Activated CD4-positive, alpha-beta T cell treated with anti-CD3 and anti-CD28 coated beads, Interleukin-2, amount 50 U/mL, for 24 hours (primary cell): ENCODE measurements around the gene ARHGAP8.
"Not testable (repeated sequence)": the region's sequence is repeated elsewhere in the genome, so short reads cannot be mapped to it uniquely, and the experiment has no call there.

ENCODE experiments used
- DNase-seq, 2 donors: peaks; one replicate each; pipeline ENCODE4 v3.0.0-alpha.2; 2020; ENCODE audit warnings: low read depth in 1 of 2, low spot score in 1 of 2

Gene ARHGAP8

DNA sequence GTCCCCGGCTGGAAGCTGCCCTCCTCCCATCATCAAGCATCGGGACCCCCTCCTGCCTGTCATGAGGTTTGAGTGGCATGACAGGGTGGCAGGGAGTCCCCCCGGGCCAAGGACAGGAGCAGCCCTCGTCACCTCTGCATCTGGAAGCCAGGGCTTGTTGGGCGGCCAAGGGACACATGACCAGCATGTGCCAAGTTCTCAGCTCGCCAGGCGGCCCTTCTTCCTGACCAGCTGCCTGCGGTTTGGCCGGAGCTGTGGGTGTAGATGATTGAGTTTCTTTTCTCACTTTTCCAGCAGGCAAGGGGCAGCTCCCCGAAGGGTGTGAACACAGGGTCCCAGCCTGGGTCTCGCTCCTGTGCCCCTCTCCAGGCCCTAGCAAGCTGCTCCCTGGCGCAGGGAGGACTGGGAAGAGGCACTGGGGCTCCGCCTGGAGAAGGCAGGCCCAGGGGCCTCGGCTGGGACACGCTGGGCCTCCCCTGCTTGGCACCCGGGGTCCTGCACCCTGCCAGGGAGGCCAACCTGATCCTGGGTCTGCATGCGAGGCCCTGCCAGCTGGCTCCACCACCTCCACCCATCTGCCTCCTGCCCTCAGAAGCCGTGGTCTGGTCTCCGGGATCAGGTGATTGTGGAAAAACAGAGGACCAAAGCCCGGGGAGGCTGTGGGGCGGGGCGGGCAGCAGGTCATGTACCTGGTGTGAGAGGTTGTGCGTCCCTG is 13.4 kb downstream of the ARHGAP8 start:
- no peak for DNase-seq

DNA sequence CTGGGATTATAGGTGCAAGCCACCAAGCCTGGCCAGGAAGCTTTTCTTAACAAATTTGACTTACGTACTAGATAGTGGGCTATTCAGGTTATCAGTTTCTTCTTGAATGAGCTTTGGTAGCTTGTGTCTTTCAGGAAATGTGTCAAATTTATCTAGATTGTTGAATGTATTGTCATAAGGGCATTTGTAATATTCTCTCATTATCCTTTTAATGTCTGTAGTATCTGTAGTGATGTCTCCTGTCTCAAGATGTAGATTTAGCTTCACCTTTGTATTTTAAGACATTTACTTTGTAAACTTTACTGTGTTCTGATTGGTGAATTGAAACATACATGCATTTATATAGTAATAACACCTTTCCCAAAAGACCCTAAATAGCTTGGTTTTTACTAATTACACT is 20.7 kb downstream of the ARHGAP8 start:
- no peak for DNase-seq

DNA sequence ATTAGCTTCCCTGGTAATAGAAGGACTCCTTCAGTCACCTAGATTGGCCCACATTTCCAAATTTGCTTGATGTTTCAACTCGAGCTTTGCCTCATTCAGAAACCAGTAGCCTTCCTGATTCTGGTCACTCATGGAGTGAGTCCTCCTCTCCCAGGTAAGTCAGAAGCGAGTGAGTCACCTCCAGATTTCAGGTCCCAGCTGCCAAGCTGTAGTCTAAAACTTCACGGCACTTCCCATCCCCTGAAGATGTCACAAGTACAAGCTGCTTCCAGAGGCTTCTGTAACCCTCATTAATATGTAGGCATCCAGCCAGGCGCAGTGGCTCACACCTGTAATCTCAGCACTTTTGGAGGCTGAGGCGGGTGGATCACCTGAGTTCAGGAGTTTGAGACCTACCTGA is 23.5 kb downstream of the ARHGAP8 start:
- no peak for DNase-seq

DNA sequence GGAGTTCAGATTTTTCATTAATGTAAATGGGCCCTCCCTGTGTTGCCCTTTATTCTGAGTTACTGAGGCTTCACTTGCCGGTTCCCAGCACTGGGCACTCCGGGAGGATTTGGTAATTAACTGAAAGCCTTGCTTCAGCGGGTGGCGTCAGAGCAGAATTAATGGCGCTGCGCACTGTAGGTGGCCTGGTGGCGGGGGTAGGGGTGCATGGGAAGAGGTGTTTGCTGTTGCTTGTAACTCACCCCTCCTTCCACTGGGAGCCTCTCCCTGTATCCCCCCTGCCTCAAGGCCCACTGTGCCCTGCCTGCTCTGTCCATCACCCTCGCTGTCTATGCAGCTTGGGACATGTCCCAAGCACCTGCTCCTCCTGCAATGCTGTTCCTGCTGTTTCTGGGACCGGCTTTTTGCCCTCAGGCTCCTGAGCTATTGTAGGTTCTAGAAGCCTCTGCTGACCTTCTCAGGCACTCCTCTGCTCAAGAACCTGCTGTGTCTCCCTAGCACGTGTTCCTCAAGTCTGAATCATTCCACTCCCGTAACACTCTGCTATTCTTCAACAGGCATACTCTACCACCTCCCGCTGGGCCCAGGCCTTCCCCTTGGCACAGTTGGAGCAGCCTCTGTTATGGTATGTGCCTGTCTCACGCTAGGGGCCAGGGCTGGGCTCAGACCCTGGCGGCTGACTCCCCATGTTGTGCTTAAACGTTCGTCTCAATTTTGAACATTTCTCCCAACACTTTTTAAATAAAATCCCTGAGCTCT is 24.4 kb downstream of the ARHGAP8 start:
- DNase-seq: no peak

DNA sequence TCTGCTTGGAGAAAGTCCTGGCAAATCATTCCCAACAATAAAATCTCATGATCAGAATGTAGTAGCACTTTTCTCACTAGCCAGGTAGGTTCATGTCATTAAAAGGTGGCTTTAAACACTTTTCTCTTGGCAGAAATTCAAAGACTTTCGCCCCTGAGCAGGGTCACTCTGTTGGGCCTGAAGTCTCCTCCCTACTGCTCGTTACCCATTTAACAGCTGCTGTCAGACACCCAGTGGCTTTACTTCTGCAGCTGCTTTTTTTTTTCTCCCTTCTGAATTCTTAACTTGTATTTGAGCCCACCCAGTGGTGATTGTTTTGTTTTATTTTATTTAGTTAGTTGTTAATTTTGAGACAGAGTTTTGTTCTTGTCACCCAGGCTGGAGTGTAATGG is 25.0 kb downstream of the ARHGAP8 start:
- DNase-seq: no peak

DNA sequence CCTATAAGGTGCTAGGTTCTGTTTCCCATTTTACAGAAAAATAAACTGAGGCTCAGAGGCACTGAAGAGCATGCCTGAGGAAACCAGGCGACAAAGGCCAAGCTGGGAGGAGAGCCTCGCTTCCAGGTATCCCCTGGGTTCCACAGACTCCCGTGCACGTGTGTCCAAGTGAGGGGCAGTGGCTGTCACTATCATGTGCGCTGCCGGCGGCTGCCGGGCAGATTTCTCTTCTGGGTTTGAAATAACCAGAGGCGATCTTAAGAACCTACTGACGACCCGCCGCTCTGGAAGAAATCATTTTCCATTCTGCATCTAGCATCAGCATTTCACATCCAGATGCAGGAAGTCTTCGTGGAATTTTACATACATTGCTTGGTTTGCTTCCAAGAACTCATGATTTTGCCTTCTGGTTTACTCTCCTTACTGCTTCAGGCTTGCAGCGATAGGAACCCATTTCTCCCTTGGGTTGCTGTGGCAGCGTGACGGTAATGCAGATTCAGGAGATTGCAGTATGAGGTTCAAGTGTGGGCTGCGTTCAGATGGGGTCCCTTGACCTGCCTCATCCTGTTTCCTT is 28.6 kb downstream of the ARHGAP8 start:
- DNase-seq: no peak

DNA sequence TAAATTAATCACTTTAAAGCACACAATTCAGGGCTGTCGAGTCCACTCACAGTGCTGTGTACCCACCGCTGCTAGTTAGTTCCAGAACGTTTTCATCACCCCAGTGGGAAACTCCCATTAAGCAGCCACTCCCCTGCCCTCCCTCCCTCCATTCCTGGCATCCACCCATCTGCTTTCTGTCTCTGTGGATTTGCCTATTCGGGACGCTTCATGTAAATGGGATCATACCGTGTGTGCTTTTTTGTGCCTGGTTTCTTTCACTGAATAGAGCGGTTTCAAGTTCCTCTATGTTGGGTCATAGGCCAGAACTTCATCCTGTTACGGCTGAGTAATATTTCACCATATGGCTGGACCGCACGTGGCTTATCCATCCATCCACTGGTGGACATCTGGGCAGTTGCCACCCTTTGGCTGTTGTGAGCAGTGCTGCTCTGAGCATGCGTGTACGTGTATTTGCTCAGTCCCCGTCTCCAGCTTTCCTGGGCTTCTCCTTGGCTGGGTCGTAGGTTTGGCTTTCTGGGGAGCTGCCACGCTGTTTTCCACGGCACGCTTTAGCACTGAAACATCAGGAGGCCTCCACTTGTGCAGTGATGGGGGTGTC is 30.1 kb downstream of the ARHGAP8 start:
- DNase-seq: no peak

DNA sequence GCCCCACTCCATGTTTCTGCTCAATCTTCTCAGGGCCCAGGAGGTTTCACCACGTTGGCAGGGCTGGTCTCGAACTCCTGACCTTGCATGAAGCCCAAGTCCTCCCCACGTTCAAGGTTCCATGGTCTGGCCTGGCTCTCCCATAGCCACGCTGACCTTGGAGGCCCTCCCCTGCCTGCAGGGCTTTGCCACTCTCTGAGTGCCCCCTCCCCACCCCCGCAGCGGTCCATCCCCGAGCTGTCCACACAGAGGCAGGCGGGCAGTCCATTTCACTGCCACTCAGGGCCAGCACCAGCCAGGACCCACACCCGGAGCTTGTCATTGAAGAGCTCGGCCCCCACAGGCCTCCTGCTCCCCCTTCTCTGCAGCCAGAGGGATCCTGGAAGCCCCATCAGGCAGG is 30.7 kb downstream of the ARHGAP8 start:
- no peak for DNase-seq

DNA sequence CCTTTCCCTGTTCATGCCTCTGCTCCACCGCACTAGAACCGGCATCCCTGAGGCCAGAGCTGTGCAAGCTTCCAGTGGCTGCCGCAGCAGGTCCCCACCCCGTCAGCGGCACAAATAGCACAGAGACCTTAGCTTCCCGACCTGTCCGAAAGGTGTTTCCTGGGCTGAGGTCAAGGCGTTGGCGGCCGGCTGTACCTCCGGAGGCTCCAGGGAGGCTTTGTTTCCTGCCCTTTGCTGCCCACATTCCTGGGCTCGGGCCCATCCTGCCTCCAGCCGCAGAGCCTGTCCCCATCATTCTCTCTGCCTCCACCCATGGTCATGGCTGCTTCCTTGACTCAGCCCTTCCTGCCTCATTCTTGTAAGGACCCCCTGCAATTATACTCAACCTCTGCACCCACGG is 31.2 kb downstream of the ARHGAP8 start:
- DNase-seq: no peak

DNA sequence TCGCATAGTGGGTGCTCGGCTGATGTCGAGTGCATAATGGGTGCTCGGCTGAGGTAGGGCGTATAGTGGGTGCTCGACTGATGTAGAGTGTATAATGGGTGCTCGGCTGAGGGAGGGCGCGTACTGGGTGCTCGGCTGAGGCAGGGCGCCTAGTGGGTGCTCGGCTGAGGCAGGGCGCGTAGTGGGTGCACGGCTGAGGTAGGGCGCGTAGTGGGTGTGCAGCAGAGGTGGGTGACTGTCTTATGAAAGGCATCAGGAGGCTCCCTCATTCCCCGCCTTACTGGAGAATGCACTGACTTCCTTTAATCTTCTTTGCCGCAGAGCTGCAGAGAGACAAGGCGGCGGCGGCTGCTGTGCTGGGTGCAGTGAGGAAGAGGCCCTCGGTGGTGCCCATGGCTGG is 33.8 kb downstream of the ARHGAP8 start:
- DNase-seq: no peak

DNA sequence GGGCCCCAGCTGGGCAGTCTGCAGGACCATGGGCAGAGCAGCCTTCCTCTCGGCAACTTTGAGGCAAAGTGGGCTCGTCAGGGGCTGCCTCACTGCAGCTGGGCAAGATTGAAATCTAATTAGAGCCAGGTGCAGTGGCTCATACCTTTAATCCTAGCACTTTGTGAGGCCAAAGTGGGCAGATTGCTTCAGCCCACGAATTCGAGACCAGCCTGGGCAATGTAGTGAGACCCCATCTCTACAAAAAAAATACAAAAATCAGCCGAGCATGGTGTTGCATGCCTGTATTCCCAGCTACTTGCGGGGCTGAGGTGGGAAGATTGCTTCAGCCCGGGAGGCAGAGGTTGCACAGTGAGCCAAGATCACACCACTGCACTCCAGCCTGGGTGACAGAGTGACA is 34.2 kb downstream of the ARHGAP8 start:
- no peak for DNase-seq

DNA sequence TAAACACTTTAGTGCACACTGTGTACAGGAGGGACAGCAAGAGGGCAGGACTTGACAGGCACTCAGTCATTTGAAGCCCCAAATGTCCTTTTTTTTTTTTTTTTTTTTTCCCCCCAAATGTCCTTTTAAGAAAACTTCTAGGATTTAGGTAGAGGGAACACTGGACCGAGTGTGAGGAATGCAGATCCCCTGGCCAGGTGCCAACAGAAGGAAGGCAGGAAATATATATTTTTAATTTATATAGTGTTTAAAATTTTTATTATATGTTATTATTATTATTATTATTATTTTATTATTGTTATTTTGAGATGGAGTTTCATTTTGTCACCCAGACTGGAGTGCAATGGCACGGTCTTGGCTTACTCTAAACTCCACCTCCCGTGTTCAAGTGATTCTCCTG is 35.5 kb downstream of the ARHGAP8 start:
- no peak for DNase-seq

DNA sequence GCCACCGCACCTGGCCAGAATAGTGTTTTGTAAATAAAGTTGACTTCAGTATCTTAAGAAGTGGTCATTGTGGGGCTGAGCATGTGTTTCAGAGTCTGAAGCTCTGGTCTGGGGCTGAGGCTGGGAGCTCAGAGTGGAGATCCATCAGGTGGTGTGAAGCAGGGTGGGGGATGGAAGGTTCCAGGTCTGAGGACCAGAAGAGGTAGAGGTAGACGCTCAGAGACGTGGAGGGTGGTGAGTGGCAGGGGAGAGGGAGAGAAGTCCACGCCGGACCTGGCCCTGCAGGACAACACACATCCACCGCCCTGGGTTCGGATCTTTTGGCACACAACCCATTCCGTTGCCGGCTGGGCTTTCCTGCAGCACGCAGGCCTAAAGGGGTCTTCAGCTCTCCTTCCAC is 40.7 kb downstream of the ARHGAP8 start:
- DNase-seq: no peak

DNA sequence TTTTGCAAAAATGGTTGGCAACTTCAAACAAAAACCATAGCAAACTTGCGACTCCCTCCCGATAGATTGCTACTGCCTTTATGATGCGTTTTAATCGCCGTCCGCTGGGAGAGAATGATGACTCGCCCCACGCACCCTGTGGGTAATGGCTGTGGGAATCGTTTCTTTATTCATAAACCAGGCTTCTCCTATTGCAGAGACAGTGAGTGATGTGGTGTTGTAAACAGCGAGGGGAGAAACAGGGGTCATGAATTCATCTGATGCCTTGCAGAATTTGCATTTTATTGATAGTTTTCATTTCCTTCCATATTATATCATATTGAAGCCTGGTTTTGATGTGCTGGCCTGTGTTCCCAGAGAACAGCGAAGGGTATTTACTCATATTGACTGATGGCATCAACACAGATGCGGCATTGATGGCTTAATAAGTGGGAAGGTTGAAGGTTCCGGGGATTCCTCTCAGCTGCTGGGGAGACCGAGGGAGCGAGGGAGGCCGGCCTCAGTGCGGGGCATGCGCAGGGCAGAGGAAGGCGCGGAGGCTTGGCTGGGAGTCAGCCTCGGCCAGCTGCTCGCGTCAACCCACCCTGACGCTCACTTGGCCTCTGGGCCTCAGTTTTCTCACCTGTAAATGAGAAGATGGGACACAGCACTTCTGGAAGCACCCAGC is 41.3 kb downstream of the ARHGAP8 start:
- DNase-seq: no peak

DNA sequence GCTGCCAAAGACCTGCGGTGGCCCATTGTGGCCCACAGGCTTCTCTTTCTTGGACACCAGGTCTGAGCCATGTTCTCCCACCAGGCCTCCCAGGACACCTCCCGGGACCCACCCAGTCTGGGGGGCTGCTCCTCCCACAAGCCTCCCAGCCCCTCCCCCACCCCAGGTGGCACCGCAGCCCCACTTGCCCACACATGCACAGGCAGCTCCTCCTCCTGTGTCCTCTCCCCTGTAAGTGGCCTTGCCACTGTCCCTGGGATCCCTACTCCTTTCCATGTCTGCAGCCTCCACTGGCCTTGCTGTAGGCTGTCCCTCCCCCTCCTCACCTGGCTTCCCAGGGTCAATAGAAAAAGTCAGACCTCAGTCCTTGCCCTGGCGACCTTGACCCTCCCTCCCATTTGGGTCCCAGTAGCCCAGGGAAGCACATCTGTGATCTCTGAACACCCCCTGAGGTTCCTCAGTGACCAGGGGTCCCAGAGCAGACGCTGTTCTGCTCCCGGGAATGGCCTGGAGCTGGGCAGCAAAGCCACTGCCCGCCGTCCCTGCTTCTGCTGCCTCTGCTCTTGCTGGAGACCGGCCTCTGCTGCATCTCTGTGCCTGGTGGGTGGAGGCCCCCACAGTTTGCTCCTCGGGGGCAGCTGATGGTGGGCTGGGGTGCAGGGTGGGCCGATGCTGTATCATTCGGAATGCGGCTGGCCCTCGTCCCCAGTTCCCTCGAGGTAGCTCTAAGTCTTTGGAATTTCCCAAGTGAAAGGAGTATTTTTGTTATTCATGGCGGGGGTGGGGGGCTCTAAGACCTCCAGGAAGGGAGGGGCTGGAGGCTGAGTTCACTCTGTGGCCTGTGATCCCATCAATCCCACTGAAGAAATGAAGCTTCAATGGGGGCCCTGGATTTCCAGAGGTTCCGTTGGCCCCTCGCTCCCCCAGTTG is 43.6 kb downstream of the ARHGAP8 start:
- no peak for DNase-seq

DNA sequence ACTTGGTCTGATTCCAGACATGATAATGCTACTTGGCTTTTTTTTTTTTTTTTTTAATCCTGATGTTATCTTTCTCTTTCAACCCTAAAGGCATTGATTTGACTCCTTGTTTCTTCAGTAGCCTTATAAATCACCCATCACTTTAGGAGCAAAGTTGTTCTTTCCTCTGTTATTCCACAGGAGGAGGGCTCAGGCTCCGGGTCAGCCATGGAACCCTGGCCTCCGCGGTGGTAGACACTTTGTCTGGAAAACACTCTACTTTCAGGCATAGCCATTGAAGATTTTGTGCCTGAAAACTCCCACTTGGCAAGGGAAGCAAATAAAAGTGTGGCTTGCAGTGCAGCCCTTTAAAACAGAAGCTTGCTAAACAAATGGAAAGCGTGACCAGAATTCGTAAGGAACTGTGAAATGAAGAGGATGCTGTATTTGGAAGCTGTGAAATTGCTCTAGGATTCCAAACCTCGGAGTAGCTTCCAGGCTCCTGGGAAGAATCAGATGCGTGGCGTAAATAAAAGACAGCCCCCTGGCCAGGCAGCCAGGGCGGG is 44.9 kb downstream of the ARHGAP8 start:
- no peak for DNase-seq

DNA sequence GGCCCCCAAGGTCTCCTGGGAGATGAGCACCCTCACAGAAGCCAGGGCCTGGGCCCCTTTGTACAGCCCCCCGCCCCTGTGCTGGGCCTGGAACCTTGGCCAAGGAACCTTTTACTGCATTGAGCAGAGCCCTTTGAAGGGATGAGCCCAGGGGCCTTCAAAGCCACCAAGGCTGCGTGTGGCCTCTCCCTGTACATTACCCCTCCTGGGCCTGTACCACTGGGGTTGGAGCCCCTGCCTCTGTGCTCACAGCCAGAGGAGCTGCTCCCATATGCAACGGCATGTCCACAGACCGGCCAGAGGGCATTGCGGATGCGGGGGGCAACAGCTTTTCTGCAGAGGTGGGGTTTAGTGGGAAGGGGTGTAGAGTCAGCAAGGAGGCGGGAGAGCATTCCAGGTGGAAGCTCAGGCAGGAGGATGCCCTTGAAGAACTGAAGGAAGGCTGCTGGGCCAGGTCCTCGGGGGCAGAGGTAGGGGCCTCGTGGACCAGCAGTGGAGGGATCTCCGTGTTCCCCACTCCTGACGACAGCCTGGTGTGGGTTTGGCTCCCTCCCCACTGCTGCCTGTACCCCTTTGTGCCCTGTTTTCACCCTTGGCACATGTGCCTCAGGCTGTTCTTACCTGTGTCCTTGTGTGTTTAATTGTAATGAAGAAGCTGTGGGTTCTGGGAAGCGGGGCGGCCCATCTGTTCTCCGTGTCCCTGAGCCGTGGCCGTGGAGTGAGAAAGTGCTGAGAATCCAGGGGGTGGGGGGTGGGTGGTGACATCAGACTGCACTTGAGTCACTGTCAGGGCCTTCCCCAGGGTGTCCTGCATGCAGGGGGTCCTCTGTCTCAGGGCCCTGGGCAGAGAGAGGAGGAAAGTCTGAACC is 46.9 kb downstream of the ARHGAP8 start:
- no peak for DNase-seq

DNA sequence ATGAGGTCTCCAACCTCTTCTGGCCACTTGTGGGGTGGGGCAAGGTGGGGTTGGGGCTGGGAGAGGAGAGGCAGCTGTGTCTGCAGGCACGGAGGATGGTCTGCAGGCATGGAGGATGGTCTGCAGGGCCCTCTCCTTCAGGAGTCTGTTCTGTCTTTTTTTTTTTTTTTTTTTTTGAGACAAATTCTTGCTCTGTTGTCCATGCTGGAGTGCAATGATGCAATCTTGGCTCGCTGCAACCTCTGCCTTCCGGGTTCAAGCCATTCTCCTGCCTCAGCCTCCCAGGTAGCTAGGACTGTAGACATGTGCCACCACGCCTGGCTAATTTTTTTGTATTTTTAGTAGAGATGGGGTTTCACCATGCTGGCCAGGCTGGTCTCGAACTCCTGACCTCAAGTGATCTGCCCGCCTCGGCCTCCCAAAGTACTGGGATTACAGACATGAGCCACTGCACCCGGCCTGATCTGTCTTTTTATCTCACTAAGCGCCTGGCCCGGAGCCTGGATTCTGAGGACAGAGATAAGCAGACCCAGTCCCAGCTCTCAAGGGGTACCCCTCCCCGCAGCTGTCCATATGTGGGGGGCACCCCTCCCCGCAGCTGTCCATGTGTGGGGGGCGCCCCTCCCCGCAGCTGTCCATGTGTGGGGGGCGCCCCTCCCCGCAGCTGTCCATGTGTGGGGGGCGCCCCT is 47.7 kb downstream of the ARHGAP8 start:
- not testable (repeated sequence) for DNase-seq

DNA sequence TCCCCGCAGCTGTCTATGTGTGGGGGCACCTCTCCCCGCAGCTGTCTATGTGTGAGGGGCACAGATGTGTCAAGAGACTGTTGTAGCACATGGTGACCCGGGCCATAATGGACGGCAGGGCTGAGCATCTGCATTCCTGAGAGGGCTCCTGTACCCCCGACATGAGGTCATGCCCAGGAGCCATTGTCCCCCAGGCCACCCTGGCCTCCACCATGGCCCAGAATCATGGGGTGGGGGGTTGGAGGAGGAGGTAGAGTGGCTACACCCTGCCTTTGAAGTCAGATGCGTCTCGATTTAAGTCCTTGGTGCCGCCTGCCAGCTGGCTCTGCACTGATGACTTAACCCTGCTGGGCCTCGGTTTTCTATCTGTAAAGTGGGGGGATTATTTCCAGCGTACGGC is 49.1 kb downstream of the ARHGAP8 start:
- DNase-seq: no peak
